ENCODE measurements around the gene LPAR2. TPM values are rescaled to one million over a fixed set of nuclear protein-coding genes. Genes with fewer than 3 reads are reported as not detected.
"Not testable (repeated sequence)": the region's sequence is repeated elsewhere in the genome, so short reads cannot be mapped to it uniquely, and the experiment has no call there.

Gene LPAR2
- total RNA-seq, 2 donors from 2014 or later, result 2.0 to 5.5 TPM

DNA sequence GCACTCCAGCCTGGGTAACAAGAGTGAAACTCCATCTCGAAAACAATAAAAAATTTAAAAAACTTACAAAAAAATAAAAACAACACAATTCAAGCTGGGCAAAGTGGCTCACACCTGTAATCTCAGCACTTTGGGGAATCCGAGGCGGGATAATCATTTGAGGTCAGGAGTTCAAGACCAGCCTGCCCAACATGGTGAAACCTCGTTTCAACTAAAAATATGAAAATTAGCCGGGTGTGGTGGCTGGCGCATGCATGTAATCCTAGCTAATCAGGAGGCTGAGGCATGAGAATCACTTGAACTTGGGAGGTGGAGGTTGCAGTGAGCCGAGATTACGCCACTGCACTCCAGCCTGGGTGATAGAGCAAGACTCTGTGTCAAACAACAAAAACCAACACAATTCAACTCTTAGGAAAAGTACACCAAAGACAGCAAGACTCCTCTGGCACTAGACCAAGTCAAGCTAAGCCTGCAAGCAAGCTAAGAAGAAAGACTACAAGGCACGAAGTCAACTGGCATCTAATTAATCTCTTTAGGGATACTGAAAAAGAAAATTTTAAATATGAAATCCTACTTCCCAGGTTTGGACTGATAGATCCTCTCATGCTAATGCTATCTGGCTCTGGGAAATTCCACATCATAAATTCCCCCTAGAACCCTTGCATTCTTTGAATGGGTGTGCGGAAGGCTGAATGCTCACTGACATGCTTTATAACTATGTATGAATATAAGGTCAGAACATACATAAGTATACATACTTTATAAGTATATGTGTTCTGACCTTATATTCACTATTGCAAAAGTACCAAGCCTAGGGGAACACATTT, 17.4 kb downstream of the LPAR2 start:
- no peak for DNase-seq (ENCODE audit: low spot score)
- intact Hi-C loops (cut with DNase I), result no loop called here

DNA sequence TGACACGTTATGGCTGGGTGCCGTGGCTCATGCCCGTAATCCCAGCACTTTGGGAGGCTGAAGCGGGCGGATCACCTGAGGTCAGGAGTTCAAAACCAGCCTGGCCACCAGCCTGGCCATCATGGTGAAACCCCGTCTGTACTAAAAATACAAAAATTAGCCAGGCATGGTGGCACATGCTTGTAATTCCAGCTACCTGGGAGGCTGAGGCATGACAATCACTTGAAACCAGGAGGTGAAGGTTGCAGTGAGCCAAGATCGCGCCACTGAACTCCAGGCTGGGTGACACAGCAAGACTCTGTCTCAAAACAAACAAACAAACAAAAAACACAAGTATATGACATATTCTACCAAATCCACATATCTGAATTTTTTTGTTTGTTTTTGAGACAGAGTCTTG, 21.3 kb downstream of the LPAR2 start:
- DNase-seq (ENCODE audit: low spot score); intact Hi-C loops (cut with DNase I): not testable (repeated sequence)

DNA sequence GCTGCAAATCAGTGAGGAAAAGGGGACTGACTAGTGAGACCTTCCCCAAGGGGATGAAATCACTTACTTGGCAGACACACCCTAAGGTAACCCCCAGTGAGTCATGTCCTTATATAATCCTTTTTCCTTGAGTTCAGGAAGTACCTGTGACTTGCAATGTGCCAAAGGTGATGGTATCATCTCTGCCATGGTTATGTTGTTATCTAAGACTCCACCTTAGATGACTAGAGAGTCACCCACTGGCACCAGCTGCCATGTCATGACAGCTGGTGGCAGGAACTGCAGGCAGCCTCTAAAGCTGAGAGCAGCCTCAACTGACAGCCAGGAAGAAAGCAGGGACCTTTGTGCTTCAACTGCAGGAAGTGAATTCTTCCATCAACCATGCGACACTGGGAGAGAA, 22.0 kb downstream of the LPAR2 start:
- no peak for DNase-seq (ENCODE audit: low spot score)
- intact Hi-C loops (cut with DNase I), result no loop called here

DNA sequence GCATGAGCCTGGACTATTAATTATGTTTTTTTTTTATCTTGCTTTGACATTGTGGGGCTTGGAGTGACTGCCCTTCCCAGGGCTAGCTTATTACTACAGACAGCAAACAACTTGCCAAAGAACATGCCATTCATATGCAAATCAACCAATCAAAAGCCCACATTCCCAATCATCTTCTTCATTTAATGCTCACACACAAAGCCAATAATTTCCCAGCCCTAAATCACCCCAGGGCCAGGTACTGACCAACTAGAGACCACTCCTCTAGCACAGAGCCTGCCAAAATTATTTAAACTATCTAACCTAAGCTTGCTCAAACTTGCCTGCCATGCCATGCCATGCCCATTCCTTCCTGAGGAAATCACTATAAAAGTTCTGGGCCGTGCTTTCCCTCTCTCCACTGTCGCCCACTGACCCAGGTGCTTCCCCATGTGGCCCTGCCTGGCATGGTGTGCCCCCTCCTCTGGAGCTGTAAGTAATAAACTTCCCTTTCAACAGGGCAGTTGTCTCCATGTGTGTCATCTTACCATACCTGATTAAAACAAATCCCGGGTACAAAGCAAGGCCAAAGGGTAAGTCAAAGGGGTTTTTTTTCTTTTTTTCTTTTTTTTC, 25.2 kb downstream of the LPAR2 start:
- no peak for DNase-seq (ENCODE audit: low spot score)
- intact Hi-C loops (cut with DNase I), result no loop called here

DNA sequence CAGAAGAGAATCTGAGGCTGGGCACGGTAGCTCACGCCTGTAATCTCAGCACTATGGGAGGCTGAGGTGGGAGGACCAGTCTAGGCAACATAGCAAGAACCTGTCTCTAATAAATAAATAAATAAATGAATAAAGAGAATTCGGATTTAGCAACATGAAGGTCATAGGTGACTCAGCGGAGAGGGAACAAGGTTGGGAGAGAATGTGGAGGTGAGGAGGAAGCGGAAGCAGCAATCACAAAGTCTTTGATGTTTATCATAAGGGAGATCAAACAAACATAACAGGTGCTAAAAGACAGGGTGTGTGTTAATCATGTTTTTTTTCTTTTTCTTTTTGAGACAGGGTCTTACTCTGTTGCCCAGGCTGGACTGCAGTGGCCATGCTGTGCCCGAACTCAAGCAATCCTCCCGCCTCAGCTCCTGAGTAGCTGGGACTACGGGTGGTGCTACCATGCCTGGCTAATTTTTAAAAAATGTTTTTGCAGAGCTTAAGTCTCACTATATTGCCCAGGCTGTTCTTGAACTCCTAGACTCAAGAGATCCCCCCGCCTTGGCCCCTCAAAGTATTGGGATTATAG, 25.8 kb downstream of the LPAR2 start:
- intact Hi-C loops (cut with DNase I), result no loop called here
- no peak for DNase-seq (ENCODE audit: low spot score)

DNA sequence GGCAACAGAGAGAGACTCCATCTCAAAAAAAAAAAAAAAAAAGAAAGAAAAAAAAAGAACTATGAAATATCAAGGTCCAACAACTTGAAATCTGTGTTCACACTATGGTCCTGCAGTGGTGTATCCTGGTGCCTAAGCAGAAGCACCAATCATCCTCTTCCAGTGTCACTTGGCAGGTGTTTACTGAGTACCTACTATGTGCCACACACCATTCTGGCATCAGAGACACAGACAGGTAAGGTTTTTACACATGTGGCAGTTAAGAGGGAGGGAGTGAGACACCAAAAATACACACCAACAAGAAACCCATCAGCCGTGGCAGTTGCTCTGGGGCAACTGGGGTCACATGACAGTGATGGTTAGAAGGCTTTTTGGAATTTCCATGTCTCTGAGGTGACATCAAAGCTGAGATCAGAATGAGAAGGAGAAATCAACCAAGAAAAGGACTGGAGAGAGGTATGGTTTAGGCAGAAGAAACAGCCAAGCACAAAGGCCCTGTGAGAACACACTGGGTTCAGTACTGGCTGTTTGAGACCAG, 27.2 kb downstream of the LPAR2 start:
- intact Hi-C loops (cut with DNase I), result no loop called here
- no peak for DNase-seq (ENCODE audit: low spot score)

DNA sequence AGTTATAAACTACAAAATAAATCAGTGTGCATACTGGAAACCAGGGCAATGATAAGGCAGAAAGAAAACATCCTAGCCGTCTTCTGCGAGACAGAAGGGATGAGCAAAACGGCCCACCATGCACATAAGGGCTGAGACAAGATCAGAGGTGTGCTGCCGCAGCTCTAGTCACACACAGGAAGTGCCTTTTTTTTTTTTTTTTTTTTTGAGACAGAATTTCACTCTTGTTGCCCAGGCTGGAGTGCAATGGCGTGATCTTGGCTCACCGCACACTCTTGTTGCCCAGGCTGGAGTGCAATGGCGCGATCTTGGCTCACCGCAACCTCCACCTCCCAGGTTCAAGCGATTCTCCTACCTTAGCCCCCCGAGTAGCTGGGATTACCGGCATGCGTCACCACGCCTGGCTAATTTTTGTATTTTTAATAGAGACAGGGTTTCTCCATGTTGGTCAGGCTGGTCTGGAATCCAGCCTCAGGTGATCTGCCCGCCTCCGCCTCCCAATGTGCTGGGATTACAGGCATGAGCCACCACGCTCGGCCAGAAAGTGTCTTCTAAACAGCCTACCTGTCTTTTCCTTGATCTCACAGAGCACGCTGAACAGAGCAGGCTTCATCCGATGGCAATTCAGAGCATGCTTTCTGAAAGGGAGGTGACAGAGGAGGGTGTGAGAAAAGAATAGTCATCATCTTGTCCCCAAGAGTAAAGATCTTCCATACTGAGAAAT, 29.1 kb downstream of the LPAR2 start:
- DNase-seq (ENCODE audit: low spot score); intact Hi-C loops (cut with DNase I): not testable (repeated sequence)

DNA sequence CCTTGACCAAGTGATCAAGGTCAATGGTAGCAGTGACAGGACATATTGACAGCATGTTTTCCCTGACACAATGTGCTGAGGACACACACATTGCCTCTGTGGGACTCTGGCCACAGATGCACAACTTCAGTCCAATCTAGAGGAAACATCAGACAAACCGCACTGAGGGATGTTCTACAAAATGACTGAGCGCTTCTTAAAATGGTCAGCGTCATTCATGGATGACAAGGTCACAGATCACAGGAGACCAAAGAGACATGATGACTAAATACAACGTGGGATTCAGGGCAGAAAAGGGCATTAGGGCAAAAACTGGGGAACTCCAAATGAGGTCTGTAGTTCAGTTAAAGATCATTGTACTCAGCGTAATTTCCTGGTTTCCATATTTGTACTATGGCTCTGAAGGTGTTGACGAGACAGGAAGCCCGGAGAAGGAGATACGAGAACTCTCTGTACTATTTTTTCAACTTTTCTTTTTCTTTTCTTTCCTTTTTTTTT, 30.2 kb downstream of the LPAR2 start:
- intact Hi-C loops (cut with DNase I), result no loop called here
- no peak for DNase-seq (ENCODE audit: low spot score)

DNA sequence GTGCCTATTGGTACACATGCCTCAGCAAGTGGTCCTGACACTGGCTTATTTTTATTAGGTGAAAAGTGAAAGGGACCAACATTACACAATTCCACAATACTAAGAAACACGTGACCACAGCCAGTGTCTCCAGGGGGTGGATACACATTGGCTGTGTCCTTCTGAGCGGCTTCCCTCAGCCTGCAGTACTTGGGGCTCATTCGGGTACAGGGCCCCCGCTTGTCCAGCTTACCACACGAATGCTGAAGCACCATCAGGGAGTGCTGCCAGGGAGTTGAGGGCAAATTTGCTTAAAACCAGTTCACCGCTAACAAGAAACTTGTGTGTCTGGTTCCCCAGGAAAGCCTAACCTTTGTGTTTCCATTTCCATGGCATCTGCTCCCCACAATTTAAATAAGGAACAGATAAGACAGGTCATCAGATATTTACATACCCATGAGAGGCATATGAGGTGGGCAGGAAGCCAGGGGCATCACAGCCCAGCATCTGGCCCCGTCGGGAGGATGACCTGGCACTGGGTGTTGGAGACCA, 32.8 kb downstream of the LPAR2 start:
- DNase-seq (ENCODE audit: low spot score), result no peak
- intact Hi-C loops (cut with DNase I), result no loop called here

DNA sequence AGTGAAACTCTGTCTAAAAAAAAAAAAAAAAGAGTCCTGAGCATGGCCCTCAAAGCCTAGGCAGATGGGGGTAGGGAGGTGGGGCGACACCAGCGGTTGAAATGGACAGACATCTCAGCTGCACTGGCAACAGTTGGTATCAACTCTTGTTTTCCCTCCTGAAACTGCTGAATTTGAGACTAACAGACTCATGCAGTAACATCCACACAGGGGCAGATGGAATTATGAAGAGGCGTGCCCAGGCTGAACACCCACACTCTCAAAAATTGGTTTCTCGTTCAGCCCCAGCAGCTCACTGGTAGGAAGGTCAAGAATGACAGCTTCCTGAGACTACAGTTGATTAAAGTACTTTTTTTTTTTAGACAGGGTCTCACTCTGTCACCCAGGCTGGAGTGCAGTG, 33.6 kb downstream of the LPAR2 start:
- DNase-seq (ENCODE audit: low spot score), result no peak
- intact Hi-C loops (cut with DNase I), result no loop called here

DNA sequence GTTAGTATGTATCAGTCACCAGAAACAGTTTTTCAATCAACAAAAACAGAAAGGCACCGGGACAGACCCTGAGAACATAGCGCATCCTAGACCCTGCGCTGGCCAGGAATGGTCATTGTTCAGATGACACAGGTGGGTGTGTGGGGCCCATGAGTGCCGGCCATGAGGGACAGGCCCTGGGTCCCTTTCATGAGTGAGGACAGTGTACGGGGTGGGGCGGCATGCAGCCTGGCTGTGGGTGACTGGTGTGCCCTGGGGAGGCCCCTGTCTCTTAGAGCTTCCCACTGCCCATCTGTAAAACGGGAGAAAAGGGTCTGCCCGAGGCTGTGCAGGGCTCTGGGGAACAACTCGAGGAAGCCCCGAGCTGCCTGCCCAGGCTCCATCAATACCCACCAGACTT, 35.3 kb downstream of the LPAR2 start:
- no peak for DNase-seq (ENCODE audit: low spot score)
- intact Hi-C loops (cut with DNase I), result no loop called here

DNA sequence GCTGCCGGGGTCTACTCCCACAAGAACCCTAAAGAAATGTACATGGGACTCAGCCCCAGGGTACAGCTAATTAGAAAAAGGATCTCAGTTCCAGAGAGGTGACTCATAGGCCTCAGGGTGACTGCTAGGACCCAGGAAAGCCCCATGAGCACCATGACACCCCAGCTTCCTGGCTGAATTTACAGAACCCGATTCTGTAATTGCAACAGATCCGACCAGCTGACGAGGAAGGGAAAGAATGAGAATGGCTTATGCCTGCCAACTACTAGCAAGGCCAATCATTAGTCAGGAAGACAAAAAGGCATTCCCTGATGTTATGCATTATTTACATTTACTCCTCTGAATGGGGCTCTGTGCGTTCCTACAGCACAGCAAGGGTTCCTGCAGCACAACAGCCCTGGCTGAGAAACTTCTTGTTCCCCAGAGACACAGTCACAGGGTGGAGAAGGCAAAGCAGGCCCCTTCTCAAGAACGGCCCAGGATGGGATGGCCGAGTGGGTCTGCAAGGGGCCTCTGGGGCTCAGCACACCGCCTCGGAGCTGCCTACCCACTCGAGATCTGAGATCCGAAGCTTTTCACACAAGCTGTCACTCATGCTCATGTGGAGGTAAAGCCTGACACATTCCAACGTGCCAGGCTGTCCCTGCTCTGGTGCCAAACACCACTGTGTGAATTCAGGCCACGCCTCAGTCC, 36.7 kb downstream of the LPAR2 start:
- intact Hi-C loops (cut with DNase I), result no loop called here
- no peak for DNase-seq (ENCODE audit: low spot score)

DNA sequence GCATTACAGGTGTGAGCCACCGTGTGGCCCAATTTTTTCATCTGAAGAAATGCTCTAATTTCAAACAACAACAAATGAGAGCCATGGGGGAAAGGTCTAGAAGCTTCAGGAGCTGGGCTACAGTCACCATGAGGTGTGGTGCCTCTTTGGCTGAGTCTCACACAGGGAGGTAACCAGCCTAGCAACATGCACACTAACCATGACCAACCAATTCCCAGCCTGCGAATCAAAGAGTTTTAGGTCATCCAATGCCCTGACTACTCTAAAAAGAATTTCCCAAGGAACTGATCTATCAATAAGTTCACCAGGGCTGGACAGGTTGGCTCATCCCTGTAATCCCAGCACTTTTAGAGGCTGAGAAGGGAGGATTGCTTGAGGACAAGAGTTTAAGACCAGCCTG, 39.5 kb downstream of the LPAR2 start:
- intact Hi-C loops (cut with DNase I), result no loop called here
- no peak for DNase-seq (ENCODE audit: low spot score)

DNA sequence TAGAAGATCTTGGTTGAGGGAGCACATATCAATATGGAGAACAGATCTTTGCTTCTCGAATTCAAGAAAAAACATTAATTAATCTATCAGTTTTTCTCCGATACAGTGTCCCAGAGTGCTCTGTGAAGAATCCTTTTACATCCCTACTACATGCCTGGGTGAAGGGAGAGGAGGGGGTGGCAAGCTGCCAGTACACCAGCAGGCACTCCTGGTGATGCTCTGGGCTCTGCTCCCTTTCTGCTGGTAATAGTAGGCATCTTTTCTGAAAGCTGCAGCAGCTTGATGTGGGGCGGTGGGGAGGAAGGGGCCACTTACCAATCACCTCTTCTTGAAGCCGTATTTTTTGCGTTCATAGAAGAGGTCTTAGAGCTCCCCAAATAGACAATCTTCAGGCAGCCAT, 40.2 kb downstream of the LPAR2 start:
- intact Hi-C loops (cut with DNase I), result no loop called here
- no peak for DNase-seq (ENCODE audit: low spot score)

DNA sequence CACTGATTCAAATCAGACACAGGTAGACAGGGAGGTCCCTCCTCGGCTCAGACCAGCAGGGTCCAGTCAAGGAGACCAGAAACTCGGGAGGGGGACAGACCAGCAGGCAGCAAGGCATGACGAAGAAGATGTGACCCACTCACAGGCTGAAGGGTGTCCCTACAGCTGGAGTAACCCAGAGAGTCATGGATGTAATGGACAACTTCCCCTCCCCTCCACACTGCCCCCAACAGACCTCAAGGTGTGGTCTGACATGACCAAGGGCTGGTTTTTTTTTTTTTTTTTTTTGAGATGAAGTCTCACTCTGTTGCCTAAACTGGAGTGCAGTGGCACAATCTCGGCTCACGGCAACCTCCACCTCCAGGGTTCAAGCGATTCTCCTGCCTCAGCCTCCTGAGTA, 43.7 kb downstream of the LPAR2 start:
- intact Hi-C loops (cut with DNase I), result no loop called here
- DNase-seq (ENCODE audit: low spot score), result no peak

DNA sequence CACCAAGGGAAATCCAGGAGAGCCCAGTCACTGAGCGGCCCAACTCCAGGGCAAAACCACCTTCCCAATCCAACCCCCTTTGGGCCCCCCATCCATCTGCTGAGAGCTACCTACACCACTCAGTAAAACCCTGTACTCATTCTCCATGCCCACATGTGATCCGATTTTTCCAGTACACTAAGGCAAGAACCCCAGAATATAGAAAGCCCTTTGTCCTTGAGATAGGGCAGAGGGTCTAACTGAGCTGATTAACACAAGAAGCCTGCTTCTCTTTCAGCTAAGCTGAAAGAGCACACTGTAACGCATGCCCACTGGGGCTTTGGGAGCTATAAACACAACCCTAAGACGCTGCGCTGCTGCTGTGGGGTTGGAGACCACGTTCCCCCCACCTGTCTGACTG, 45.5 kb downstream of the LPAR2 start:
- intact Hi-C loops (cut with DNase I), result no loop called here
- no peak for DNase-seq (ENCODE audit: low spot score)

DNA sequence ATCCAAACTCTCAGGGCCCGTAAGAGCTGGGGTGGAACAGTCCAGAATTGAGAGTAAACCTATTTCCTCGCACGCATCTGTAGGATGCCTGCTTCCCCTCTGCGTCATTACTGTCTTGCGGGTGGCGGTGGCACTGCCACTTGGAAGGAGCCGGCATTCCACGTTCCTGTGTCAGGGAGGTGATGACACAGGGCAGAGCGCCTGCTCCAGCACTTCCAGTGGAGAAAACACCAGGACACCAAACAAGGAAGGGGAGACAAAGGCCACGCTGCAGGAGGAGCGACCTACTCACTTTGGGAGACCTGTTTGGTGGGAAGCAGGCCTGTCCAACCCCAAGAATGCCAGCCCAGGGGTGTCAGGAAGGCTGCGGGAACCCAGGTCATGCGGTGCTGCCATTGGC, 46.6 kb downstream of the LPAR2 start:
- intact Hi-C loops (cut with DNase I), result no loop called here
- no peak for DNase-seq (ENCODE audit: low spot score)

DNA sequence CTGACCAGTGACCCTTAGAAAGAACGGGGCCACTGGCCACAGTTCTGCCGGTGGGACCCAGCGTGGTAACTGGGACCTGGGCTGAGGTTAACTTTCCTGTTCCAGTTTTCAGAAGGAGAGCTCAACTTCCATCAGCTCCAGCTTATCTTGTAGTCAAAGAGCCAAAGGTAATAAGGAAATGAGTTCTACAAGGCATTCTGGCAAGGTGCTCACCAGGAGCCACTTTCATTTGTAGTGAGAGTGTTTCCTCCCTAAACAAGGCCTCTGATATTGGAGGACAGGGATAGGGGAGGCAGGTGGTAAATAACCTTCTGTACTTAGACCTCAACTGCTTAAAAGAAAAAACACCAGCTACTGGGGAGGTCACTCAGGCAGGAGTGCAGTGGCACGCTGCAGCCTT, 47.6 kb downstream of the LPAR2 start:
- DNase-seq (ENCODE audit: low spot score), result no peak
- intact Hi-C loops (cut with DNase I), result no loop called here

Data from posterior vena cava (tissue), 2 donors.